Heart left ventricle (tissue), 16 donors: Measurements from ENCODE around the gene PARD3. TPM values are rescaled to one million over a fixed set of nuclear protein-coding genes. Genes with fewer than 3 reads are reported as not detected.

ENCODE experiments used
- ATAC-seq, 4 donors: fragments of 200-7000 bp; cut with Tn5 transposase; one replicate each; pipeline ENCODE4 v1.9.1; 2020 to 2022; ENCODE audit warnings: moderate library complexity in 4 of 4, mild to moderate bottlenecking in 3 of 4, moderate number of reproducible peaks in 1 of 4
- DNase-seq, 5 donors: peaks; one replicate each; pipeline ENCODE4 v3.0.0-alpha.2; 2020
- H3K27ac ChIP-seq, 12 donors: fragments of 200-600 bp; sonication (generic) in 4 of 12; one replicate each; pipeline versions ENCODE4 v1.5.0 to v1.8.0; 2016 to 2022; ENCODE audit warnings: mild to moderate bottlenecking in 2 of 12
- H3K27me3 ChIP-seq, 9 donors: fragments of 200-600 bp; sonication (generic) in 2 of 9; one replicate each; pipeline versions ENCODE4 v1.5.1 to v1.8.0; 2016 to 2022; ENCODE audit warnings: mild to moderate bottlenecking in 3 of 9
- H3K36me3 ChIP-seq, 9 donors: fragments of 200-600 bp; sonication (generic) in 2 of 9; one replicate each; pipeline versions ENCODE4 v1.5.0 to v1.8.0; 2018 to 2022; ENCODE audit warnings: mild to moderate bottlenecking in 2 of 9
- H3K4me1 ChIP-seq, 12 donors: fragments of 200-600 bp; sonication (generic) in 4 of 12; one replicate each; pipeline versions ENCODE4 v1.5.0 to v1.8.0; 2016 to 2022; ENCODE audit warnings: mild to moderate bottlenecking in 3 of 12
- H3K4me3 ChIP-seq, 12 donors: fragments of 200-600 bp; sonication (generic) in 4 of 12; one replicate each; pipeline versions ENCODE4 v1.5.0 to v1.8.0; 2017 to 2022; ENCODE audit warnings: mild to moderate bottlenecking in 9 of 12, moderate library complexity in 4 of 12
- H3K9me3 ChIP-seq, 12 donors: fragments of 200-600 bp; sonication (generic) in 4 of 12; one replicate each; pipeline versions ENCODE4 v1.5.0 to v1.8.0; 2016 to 2022; ENCODE audit warnings: mild to moderate bottlenecking in 1 of 12
- CTCF ChIP-seq, 12 donors: fragments of 200-600 bp; sonication (generic) in 4 of 12; IDR thresholded peaks; one replicate each; pipeline versions ENCODE4 v1.5.0 to v1.8.0; 2018 to 2022; ENCODE audit warnings: antibody characterized with exemption in 12 of 12, mild to moderate bottlenecking in 5 of 12
- POLR2A ChIP-seq, 2 donors: fragments of 450-650 bp; IDR thresholded peaks; one replicate each; pipeline ENCODE4 v1.6.1; 2017; ENCODE audit warnings: antibody characterized with exemption in 2 of 2, mild to moderate bottlenecking in 2 of 2, moderate library complexity in 2 of 2
- WGBS, 4 donors: extraction: QIAGEN DNeasy Blood & Tissue Kit in 2 of 4; methylation state at CpG; one replicate each; pipeline versions ENCODE4 v1.1.5 to v1.1.7; 2013 to 2018; 5-methylcytosine and 5-hydroxymethylcytosine counted together
- intact Hi-C, 10 donors: fragments of 100-400 bp; cut with DNase I; formaldehyde crosslinking; loops; one replicate each; pipeline versions ENCODE4 v1.11.1 to v1.14.2; 2022
- polyA plus RNA-seq, 2 donors: library from polyadenylated mRNA; stranded (reverse); fragments of 200-250 nt; gene quantifications; one replicate each; pipeline ENCODE4 v1.2.3, GENCODE V29; 2013
- total RNA-seq, 9 donors: library from RNA; depleted of rRNA in 2 of 9; stranded (reverse); fragments of >200 nt in 2 of 9; fragmentation: NEBNext Ultra II Directional in 3 of 9; extraction: Animal tissue kit (Norgen Biotek cat#: 25700) in 3 of 9; gene quantifications; one replicate each; pipeline versions ENCODE4 v1.1.0 to v1.2.4, GENCODE V29; 2016 to 2023
- donor health status: ischemic (EF 13 %, LVEDD 7.1; RV severe dilation, severe dysfunction).
- donor health status: healthy with polysubstance abuse.
- donor health status: DM: no; HTN: yes; CAD: no.
- donor health status: DM: no; HTN: no; CAD: no.
- donor health status: ischemic (EF 25% LVEDD 6.9; RV normal size, moderate dysfunction).
- donor health status: ischemic (EF 25% LVEDD 5.7; RV mildly dilated, moderate dysfunction).
- donor health status: healthy.
- donor health status: DM: yes; HTN: yes; CAD: no.
- donor health status: ischemic (EF 35%, LVEDD 5.7; RV mildly dilated, moderate dysfunction).
- donor health status: nonischemic (EF 11% LVEDD 7.7; RV severe dilation, severe dysfunction).
- donor health status: DM: yes; HTN: yes; CAD: no.
- donor health status: PGD.
- donor health status: ischemic (EF 29% LVEDD 5.4; RV normal size, mild dysfunction).
- donor health status: nonischemic (EF 23%, LVEDD 6.1; RV moderate dilation, normal function).

Gene PARD3
- total and polyA plus RNA-seq, 11 donors: 24.8 to 69.7 (median 33.1) TPM

DNA sequence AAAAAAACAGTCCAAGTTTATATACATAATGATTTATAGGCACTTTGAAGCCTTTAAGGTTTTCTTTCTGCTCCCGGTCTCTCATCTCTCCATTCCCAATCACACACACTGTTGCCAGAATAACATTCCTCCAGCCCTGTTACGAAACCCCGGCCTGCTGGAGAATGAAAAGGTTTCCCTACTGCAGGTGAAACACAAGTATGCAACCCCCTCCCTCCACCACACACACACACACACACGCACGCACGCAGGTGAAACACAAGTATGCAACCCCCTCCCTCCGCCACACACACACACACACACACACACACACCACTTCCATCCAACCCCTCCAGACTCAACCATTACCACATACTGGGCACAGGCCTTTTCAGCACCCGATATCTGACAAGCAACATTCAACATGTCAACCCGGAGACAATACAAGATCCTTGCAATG lies 87.5 kb downstream of the PARD3 start:
- intact Hi-C loops: loop anchor here in 8 of 10 donors (5.0 to 10.0 kb wide), 6 partner anchors 63 to 297 kb away; partner anchors contain the start of gene PARD3 (in 4 of the 8)
- DNase-seq: peak in 1 of 5 donors; percentile 35
- Histone ChIP-seq H3K4me3 (no peak overlapping the region), H3K36me3 (no peaks in the 10 kb centered on the region), H3K27ac (no peak overlapping the region), H3K27me3 (no peaks in the 10 kb centered on the region), H3K4me1 (peaks cover 0 to 41% (median 11%) of the 10 kb centered on the region in 12 donors), H3K9me3 (no peaks in the 10 kb centered on the region)
- ATAC-seq: peak; percentile 51 to 67 (median 66)
- 55 to 69% (median 57%) methylated on average over 9 of the region's 9 CpGs for WGBS, 4 donors
- no peak for TF ChIP-seq POLR2A (IDR thresholded peaks at IDR 0.05)
- TF ChIP-seq CTCF (IDR thresholded peaks at IDR 0.05): no peak

- peak in 1 of 4 donors; percentile 17 for ATAC-seq
- Histone ChIP-seq H3K27ac (no peak overlapping the region), H3K36me3 (no peaks in the 10 kb centered on the region), H3K27me3 (no peaks in the 10 kb centered on the region), H3K4me3 (no peak overlapping the region), H3K4me1 (peaks cover 0 to 41% (median 11%) of the 10 kb centered on the region in 12 donors), H3K9me3 (no peaks in the 10 kb centered on the region)
- intact Hi-C loops: loop anchor here in 8 of 10 donors (5.0 to 10.0 kb wide), 6 partner anchors 62 to 298 kb away; partner anchors contain the start of gene PARD3 (in 4 of the 8)
- no peak for DNase-seq
- TF ChIP-seq POLR2A (IDR thresholded peaks at IDR 0.05) (no peak), CTCF (IDR thresholded peaks at IDR 0.05) (no peak)
Measured at GRCh38 chr10:34726862-34727261, 88.2 kb downstream of the PARD3 start.

DNA sequence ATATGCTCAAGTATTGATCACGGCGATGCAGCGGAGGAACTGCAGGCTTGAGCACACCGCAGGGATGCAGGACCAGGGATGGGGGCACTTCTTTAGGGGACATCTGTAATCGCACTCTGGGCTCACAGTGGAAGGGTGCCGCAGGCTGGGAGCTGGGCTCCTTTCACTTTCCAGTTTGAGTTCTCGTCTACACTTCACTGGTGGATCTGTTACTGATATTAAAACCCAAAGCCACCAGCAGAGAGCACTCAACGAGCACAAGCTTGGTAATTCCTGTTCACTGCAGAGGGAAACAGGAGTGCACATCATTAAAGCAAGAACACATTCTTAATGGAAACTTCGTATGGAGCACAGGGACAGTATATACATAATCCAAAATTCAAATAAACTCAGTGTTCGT lies 91.3 kb downstream of the PARD3 start:
- ATAC-seq (peak in 3 of 4 donors; percentile 74 to 83 (median 76)), DNase-seq (peak in 4 of 5 donors; percentile 37 to 54 (median 40))
- no peak overlapping the region for H3K4me3 ChIP-seq
- H3K27me3 ChIP-seq: no peaks in the 10 kb centered on the region
- peak overlapping the region in 2 of 12 donors; percentile 22 to 34 for H3K27ac ChIP-seq
- 49 to 57% (median 54%) methylated on average over 10 of the region's 10 CpGs for WGBS, 4 donors
- intact Hi-C loops: loop anchor here in 8 of 10 donors (5.0 to 10.0 kb wide), 9 partner anchors 56 to 304 kb away; partner anchors contain the start of gene PARD3 (in 1 of the 8)
- peaks cover 2 to 53% (median 15%) of the 10 kb centered on the region in 12 donors for H3K4me1 ChIP-seq
- no peak for TF ChIP-seq POLR2A (IDR thresholded peaks at IDR 0.05)
- peak; percentile 28 to 71 (median 55) for TF ChIP-seq CTCF (IDR thresholded peaks at IDR 0.05)
- H3K9me3 ChIP-seq: no peaks in the 10 kb centered on the region
- H3K36me3 ChIP-seq: no peaks in the 10 kb centered on the region

DNA sequence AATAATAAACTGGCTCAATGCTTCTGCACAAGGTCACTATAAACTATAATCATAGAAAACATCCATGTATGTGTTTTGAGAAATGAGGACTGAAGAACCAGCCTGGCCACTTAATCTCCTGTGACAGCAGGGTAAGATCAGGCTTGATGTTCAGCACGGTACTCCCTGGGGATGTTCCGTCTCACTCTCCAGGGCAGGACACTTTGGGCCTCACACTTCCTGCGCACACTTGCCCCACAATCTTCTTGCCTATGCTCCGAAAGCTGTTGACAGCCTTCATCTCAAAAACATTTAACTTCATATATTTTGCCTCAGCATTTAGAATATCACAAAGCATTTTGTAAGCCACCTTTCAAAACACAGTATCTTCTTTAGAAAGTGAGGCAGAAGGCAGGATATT lies 92.7 kb downstream of the PARD3 start:
- 72 to 81% (median 79%) methylated on average over 4 of the region's 4 CpGs for WGBS, 4 donors
- ATAC-seq (no peak), DNase-seq (no peak)
- Histone ChIP-seq H3K9me3 (no peaks in the 10 kb centered on the region), H3K36me3 (no peaks in the 10 kb centered on the region), H3K27me3 (peaks cover 0 to 2% (median 0%) of the 10 kb centered on the region in 9 donors), H3K4me3 (no peak overlapping the region), H3K4me1 (peaks cover 2 to 54% (median 16%) of the 10 kb centered on the region in 12 donors), H3K27ac (no peak overlapping the region)
- intact Hi-C loops: loop anchor here in 8 of 10 donors (5.0 to 10.0 kb wide), 9 partner anchors 55 to 305 kb away; partner anchors contain the start of gene PARD3 (in 1 of the 8)
- no peak for TF ChIP-seq POLR2A (IDR thresholded peaks at IDR 0.05)
- TF ChIP-seq CTCF (IDR thresholded peaks at IDR 0.05): no peak
